Lower lobe of right lung (tissue), 2 donors: Measurements from ENCODE around the gene DUSP6. TPM values are rescaled to one million over a fixed set of nuclear protein-coding genes. Genes with fewer than 3 reads are reported as not detected.

ENCODE experiments used
- ATAC-seq, 2 donors: fragments of 200-7000 bp; cut with Tn5 transposase; one replicate each; pipeline ENCODE4 v1.9.1; 2020 to 2022; ENCODE audit warnings: mild to moderate bottlenecking in 2 of 2, moderate library complexity in 2 of 2
- DNase-seq: peaks from one replicate; pipeline ENCODE4 v3.0.0-alpha.2; 2020
- H3K27ac ChIP-seq: fragments of 200-600 bp; one replicate; pipeline ENCODE4 v1.8.0; 2022
- H3K27me3 ChIP-seq: fragments of 200-600 bp; one replicate; pipeline ENCODE4 v1.8.0; 2022; ENCODE audit warnings: low read depth
- H3K36me3 ChIP-seq: fragments of 200-600 bp; one replicate; pipeline ENCODE4 v1.8.0; 2022; ENCODE audit warnings: mild to moderate bottlenecking
- H3K4me1 ChIP-seq: fragments of 200-600 bp; one replicate; pipeline ENCODE4 v1.8.0; 2022
- H3K4me3 ChIP-seq: fragments of 200-600 bp; one replicate; pipeline ENCODE4 v1.8.0; 2022; ENCODE audit warnings: mild to moderate bottlenecking
- H3K9me3 ChIP-seq: fragments of 200-600 bp; one replicate; pipeline ENCODE4 v1.8.0; 2022
- CTCF ChIP-seq: fragments of 200-600 bp; IDR thresholded peaks from one replicate; pipeline ENCODE4 v1.8.0; 2022; ENCODE audit warnings: antibody characterized with exemption, mild to moderate bottlenecking
- intact Hi-C: fragments of 100-400 bp; cut with DNase I; formaldehyde crosslinking; loops from one replicate; pipeline ENCODE4 v1.11.0; 2022
- total RNA-seq: library from RNA; stranded (reverse); fragmentation: NEBNext Ultra II Directional; extraction: Animal tissue kit (Norgen Biotek cat#: 25700); gene quantifications from one replicate; pipeline ENCODE4 v1.2.1, GENCODE V29; 2021
- donor health status: DM: no; HTN: yes; CAD: no; lungs with severe emphysema.

DUSP6 gene
- total RNA-seq, 1 donor from 2014 or later: 196 TPM

- intact Hi-C loops: no loop called here
- ATAC-seq: no peak
- no peaks in the 10 kb centered on the region for H3K27me3 ChIP-seq
- no peaks in the 10 kb centered on the region for H3K9me3 ChIP-seq
- peak overlapping the region; percentile 89 for H3K4me3 ChIP-seq
- no peak for DNase-seq
- no peak for TF ChIP-seq CTCF
- H3K4me1 ChIP-seq: peaks cover 46% of the 10 kb centered on the region
- H3K36me3 ChIP-seq: peaks cover 35% of the 10 kb centered on the region
- peak overlapping the region; percentile 99 for H3K27ac ChIP-seq
Observed at GRCh38 chr12:89349814-89350213, 2.5 kb downstream of the DUSP6 start.

- intact Hi-C loops: no loop called here
- H3K9me3 ChIP-seq: no peaks in the 10 kb centered on the region
- DNase-seq (no peak), ATAC-seq (no peak)
- peaks cover 35% of the 10 kb centered on the region for H3K36me3 ChIP-seq
- H3K4me3 ChIP-seq: peak overlapping the region; percentile 89
- no peak for TF ChIP-seq CTCF
- H3K27ac ChIP-seq: peak overlapping the region; percentile 99
- peaks cover 52% of the 10 kb centered on the region for H3K4me1 ChIP-seq
- H3K27me3 ChIP-seq: no peaks in the 10 kb centered on the region
Observed at GRCh38 chr12:89348894-89349699, 3.2 kb downstream of the DUSP6 start.

GRCh38 chr12:89347325-89347829 lies 4.9 kb downstream of the DUSP6 start:
- Histone ChIP-seq H3K27ac (peak overlapping the region; percentile 99), H3K4me1 (peaks cover 52% of the 10 kb centered on the region), H3K4me3 (peak overlapping the region; percentile 89), H3K9me3 (no peaks in the 10 kb centered on the region), H3K36me3 (peaks cover 35% of the 10 kb centered on the region), H3K27me3 (no peaks in the 10 kb centered on the region)
- TF ChIP-seq CTCF: no peak
- intact Hi-C loops: no loop called here
- DNase-seq: no peak
- ATAC-seq: no peak

GRCh38 chr12:89346741-89347324 lies 5.5 kb downstream of the DUSP6 start:
- ATAC-seq (peak; percentile 20 to 36), DNase-seq (no peak)
- TF ChIP-seq CTCF: no peak
- Histone ChIP-seq H3K27ac (peak overlapping the region; percentile 99), H3K36me3 (peaks cover 35% of the 10 kb centered on the region), H3K9me3 (no peaks in the 10 kb centered on the region), H3K4me1 (peaks cover 52% of the 10 kb centered on the region), H3K4me3 (peak overlapping the region; percentile 89), H3K27me3 (no peaks in the 10 kb centered on the region)
- intact Hi-C loops: no loop called here

GRCh38 chr12:89345830-89346740 lies 6.2 kb downstream of the DUSP6 start:
- TF ChIP-seq CTCF: no peak
- Histone ChIP-seq H3K4me1 (peaks cover 52% of the 10 kb centered on the region), H3K36me3 (peaks cover 35% of the 10 kb centered on the region), H3K27ac (peak overlapping the region; percentile 99), H3K9me3 (no peaks in the 10 kb centered on the region), H3K4me3 (peak overlapping the region; percentile 89), H3K27me3 (no peaks in the 10 kb centered on the region)
- DNase-seq (peak; percentile 80), ATAC-seq (peak; percentile 66 to 82)
- intact Hi-C loops: no loop called here
